NCI-H460 (cell line): Measurements from ENCODE around the gene ATP13A4. TPM values are rescaled to one million over a fixed set of nuclear protein-coding genes. Genes with fewer than 3 reads are reported as not detected.

ENCODE experiments used
- DNase-seq: peaks from one replicate; pipeline ENCODE4 v3.0.0-alpha.2; 2016; ENCODE audit warnings: low read depth; ENCODE audit errors: extremely low read depth
- total RNA-seq: library from RNA; depleted of rRNA; stranded (reverse); fragments of >200 nt; shearing (Covaris generic); gene quantifications from 2 replicates; pipeline ENCODE4 v1.2.3, GENCODE V29; 2014

The ATP13A4 gene
- total RNA-seq, 1 experiment from 2014 or later, result not detected

- DNase-seq, result no peak
Measured at GRCh38 chr3:193418576-193419373, 135.9 kb downstream of the ATP13A4 start.

- DNase-seq, result no peak
Measured at GRCh38 chr3:193416629-193417028, 138.1 kb downstream of the ATP13A4 start.

GRCh38 chr3:193407688-193408087 is 147.0 kb downstream of the ATP13A4 start:
- DNase-seq, result no peak

- no peak for DNase-seq
Measured at GRCh38 chr3:193407112-193407511, 147.6 kb downstream of the ATP13A4 start.

GRCh38 chr3:193403307-193403706 is 151.4 kb downstream of the ATP13A4 start:
- no peak for DNase-seq

GRCh38 chr3:193400304-193400703 is 154.4 kb downstream of the ATP13A4 start:
- no peak for DNase-seq

GRCh38 chr3:193396451-193397244 is 158.0 kb downstream of the ATP13A4 start:
- DNase-seq, result no peak

- no peak for DNase-seq
Measured at GRCh38 chr3:193391902-193392301, 162.8 kb downstream of the ATP13A4 start.

- DNase-seq, result no peak
Measured at GRCh38 chr3:193389335-193389734, 165.4 kb downstream of the ATP13A4 start.

- no peak for DNase-seq
Measured at GRCh38 chr3:193388361-193388760, 166.3 kb downstream of the ATP13A4 start.

- no peak for DNase-seq
Measured at GRCh38 chr3:193387596-193387995, 167.1 kb downstream of the ATP13A4 start.

GRCh38 chr3:193378706-193379105 is 176.0 kb downstream of the ATP13A4 start, which contains the start of gene ATP13A5:
Gene ATP13A5, minus strand, starts transcription at chr3:193378753. Its CDS starts 28 bp downstream, at chr3:193378725.
- no peak for DNase-seq

- no peak for DNase-seq
Measured at GRCh38 chr3:193377591-193377990, 177.1 kb downstream of the ATP13A4 start.

GRCh38 chr3:193375614-193376013 is 179.1 kb downstream of the ATP13A4 start:
- DNase-seq, result no peak

GRCh38 chr3:193372783-193373182 is 181.9 kb downstream of the ATP13A4 start:
- DNase-seq, result no peak

- no peak for DNase-seq
Measured at GRCh38 chr3:193367868-193368267, 186.8 kb downstream of the ATP13A4 start.

GRCh38 chr3:193357291-193357690 is 197.4 kb downstream of the ATP13A4 start:
- DNase-seq, result no peak

GRCh38 chr3:193354423-193354822 is 200.3 kb downstream of the ATP13A4 start:
- no peak for DNase-seq
